ENCODE results near the gene CINP. TPM values are rescaled to one million over a fixed set of nuclear protein-coding genes. Genes with fewer than 3 reads are reported as not detected.
A peak's percentile ranks its signal among the peaks of the same experiment; 100 is the strongest.

Gene CINP
- total and polyA plus RNA-seq, 12 donors, result 26.6 to 46.0 (median 31.3) TPM

DNA sequence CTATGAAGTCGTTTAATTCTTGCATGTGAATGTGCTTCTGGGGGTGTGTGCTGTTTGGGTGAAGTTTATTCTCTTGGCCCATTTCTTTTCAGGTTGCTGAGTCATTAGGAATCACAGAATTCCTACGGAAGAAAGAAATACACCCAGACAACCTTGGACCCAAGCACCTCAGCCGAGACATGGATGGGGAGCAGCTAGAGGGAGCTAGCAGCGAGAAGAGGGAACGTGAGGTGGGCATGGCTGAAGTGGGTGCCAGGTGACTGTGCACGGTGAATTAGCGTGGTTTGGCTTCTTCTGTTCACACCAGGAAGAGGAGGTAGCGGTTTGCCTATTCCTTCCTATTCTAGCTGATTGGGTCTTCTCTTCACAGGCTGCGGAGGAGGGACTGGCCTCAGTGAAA, 24.0 kb downstream of the CINP start:
- no peak overlapping the region for H3K4me3 ChIP-seq
- peaks cover 0 to 100% (median 25%) of the 10 kb centered on the region in 9 donors for H3K36me3 ChIP-seq
- ATAC-seq (no peak), DNase-seq (no peak)
- no peak overlapping the region for H3K27ac ChIP-seq
- 94% methylated on average over 9 of the region's 9 CpGs for WGBS, 2 donors
- intact Hi-C loops (cut with DNase I), result no loop called here
- no peaks in the 10 kb centered on the region for H3K27me3 ChIP-seq
- TF ChIP-seq, protein P1, sequence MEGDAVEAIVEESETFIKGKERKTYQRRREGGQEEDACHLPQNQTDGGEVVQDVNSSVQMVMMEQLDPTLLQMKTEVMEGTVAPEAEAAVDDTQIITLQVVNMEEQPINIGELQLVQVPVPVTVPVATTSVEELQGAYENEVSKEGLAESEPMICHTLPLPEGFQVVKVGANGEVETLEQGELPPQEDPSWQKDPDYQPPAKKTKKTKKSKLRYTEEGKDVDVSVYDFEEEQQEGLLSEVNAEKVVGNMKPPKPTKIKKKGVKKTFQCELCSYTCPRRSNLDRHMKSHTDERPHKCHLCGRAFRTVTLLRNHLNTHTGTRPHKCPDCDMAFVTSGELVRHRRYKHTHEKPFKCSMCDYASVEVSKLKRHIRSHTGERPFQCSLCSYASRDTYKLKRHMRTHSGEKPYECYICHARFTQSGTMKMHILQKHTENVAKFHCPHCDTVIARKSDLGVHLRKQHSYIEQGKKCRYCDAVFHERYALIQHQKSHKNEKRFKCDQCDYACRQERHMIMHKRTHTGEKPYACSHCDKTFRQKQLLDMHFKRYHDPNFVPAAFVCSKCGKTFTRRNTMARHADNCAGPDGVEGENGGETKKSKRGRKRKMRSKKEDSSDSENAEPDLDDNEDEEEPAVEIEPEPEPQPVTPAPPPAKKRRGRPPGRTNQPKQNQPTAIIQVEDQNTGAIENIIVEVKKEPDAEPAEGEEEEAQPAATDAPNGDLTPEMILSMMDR (IDR thresholded peaks at IDR 0.05), result no peak
- H3K9me3 ChIP-seq, result no peaks in the 10 kb centered on the region
- H3K4me1 ChIP-seq, result peaks cover 0 to under 1% (median 0%) of the 10 kb centered on the region in 9 donors

DNA sequence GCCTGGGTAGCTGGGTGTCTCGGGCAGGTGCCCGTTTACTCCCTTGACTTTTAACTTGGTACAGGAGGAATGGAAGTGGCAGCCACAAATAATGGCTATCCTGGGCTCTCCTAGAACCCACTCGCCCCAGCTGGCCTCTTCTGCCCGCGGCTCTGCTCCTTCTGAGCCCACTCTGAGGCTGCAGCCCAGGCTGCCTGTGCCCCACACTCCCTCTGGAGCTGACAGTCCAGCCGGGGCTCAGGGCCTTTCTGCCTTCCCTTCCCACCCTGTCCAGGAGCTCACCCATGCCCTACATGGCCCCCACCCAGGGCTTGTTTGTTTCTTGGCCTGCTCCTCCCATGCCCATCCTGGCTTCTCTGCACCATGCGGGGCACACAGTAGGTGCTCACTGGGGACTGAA, 27.5 kb downstream of the CINP start:
- WGBS, 2 donors, result 97% methylated on average over 7 of the region's 7 CpGs
- ATAC-seq, result no peak
- H3K36me3 ChIP-seq, result peaks cover 0 to 85% (median 28%) of the 10 kb centered on the region in 9 donors

DNA sequence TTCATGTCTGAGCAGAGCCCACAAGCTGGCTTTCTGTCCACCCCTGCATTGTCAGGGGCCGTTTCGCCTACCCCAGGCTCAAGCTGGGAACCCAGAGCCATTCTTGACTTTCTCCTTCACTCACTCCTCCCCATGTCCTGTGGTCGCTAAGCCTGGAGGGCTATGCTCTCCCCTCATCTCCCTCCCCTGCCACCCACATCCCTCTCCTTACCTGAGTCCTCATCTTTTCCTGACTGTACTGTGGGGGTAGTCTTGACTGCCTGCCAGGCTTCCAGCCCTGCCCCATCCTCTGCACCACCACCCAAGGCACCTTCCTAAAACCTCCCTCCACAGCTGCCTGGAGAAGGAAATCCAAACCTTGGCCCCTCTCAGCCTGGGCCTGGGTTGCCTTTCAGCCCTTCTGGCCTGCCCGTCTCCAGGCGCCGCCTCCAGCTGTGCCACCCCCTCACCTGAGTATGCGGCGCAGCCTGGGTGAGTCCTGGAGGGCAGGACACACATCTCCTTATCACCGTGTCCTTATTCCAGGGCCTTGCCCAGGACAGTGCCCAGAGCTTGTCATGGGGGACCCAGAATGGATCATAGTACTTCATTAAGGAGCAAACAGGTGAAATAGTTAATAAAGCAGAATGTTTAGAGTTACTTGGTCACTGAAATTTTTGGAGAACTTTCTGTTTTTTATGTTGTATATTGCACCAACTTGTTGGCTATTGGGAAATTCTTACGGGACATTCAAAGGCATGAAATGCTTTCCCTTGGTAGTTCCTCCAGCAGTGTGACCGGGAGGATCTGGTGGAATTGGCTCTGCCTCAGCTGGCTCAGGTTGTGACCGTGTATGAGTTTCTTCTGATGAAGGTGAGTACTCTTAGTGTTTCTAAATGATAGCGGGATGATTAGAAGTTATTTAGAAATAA, 28.6 kb downstream of the CINP start:
- TF ChIP-seq, protein P1 (IDR thresholded peaks at IDR 0.05), result no peak
- Histone ChIP-seq H3K36me3 (peaks cover 0 to 75% (median 22%) of the 10 kb centered on the region in 9 donors), H3K9me3 (no peaks in the 10 kb centered on the region), H3K4me1 (peaks cover 0 to 6% (median 0%) of the 10 kb centered on the region in 9 donors), H3K27me3 (no peaks in the 10 kb centered on the region), H3K4me3 (no peak overlapping the region), H3K27ac (no peak overlapping the region)
- DNase-seq, result no peak
- intact Hi-C loops (cut with DNase I), result no loop called here
- ATAC-seq, result peak in 3 of 8 donors; percentile 24 to 33 (median 31)
- 90 to 91% methylated on average over 13 of the region's 13 CpGs for WGBS, 2 donors

More for the DNA sequence above, 27.5 kb downstream of the CINP start:
- TF ChIP-seq, protein P1 (IDR thresholded peaks at IDR 0.05), result no peak
- Histone ChIP-seq H3K27ac (no peak overlapping the region), H3K9me3 (no peaks in the 10 kb centered on the region), H3K4me3 (no peak overlapping the region), H3K27me3 (no peaks in the 10 kb centered on the region), H3K4me1 (peaks cover 0 to 6% (median 0%) of the 10 kb centered on the region in 9 donors)
- intact Hi-C loops (cut with DNase I), result no loop called here
- no peak for DNase-seq

DNA sequence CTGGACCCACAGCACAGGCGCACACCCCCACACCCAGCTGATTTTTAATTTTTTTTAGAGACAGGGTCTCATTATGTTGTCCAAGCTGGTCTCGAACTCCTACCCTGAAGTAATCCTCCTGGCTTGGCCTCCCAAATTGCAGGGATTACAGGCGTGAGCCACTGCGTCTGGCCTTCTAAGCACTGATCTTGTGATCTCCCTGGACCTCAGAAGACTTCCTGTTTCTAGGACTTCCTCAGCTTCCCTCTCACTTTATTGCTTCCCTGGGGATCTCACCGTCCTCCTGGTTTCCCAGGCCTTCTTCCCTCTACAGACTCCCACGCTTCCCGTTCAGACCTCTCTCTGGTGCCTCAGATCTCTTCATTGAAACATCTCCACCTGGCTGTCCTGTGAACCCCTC, 29.3 kb downstream of the CINP start:
- Histone ChIP-seq H3K9me3 (no peaks in the 10 kb centered on the region), H3K4me1 (peaks cover 0 to 6% (median 0%) of the 10 kb centered on the region in 9 donors), H3K27ac (no peak overlapping the region), H3K27me3 (no peaks in the 10 kb centered on the region), H3K4me3 (no peak overlapping the region), H3K36me3 (peaks cover 0 to 69% (median 16%) of the 10 kb centered on the region in 9 donors)
- ATAC-seq (peak in 2 of 8 donors; percentile 37 to 48), DNase-seq (no peak)
- TF ChIP-seq, protein P1 (IDR thresholded peaks at IDR 0.05), result no peak
- WGBS, 2 donors, result 68 to 80% methylated on average over 7 of the region's 7 CpGs
- intact Hi-C loops (cut with DNase I), result no loop called here
